Left ventricle myocardium inferior (tissue), 1 donor: Measurements from ENCODE around the gene ANKRD12. TPM values are rescaled to one million over a fixed set of nuclear protein-coding genes. Genes with fewer than 3 reads are reported as not detected.

Experiments
- DNase-seq: peaks from one replicate; pipeline ENCODE4 v3.0.0-alpha.2; 2020
- H3K27ac ChIP-seq: fragments of 200-600 bp; replicated peaks from 2 replicates; pipeline ENCODE4 v1.8.0; 2021
- H3K27me3 ChIP-seq: fragments of 200-600 bp; 2 replicates; pipeline ENCODE4 v1.8.0; 2021; ENCODE audit warnings: low read depth
- H3K36me3 ChIP-seq: fragments of 200-600 bp; 2 replicates; pipeline ENCODE4 v1.8.0; 2021
- H3K4me1 ChIP-seq: fragments of 200-600 bp; 2 replicates; pipeline ENCODE4 v1.8.0; 2021
- H3K4me3 ChIP-seq: fragments of 200-600 bp; 2 replicates; pipeline ENCODE4 v1.8.0; 2021; ENCODE audit warnings: mild to moderate bottlenecking, moderate library complexity
- H3K9me3 ChIP-seq: fragments of 200-600 bp; replicated peaks from 2 replicates; pipeline ENCODE4 v1.8.0; 2021
- intact Hi-C: fragments of 100-400 bp; cut with micrococcal nuclease; formaldehyde crosslinking; loops from one replicate; pipeline ENCODE4 v1.11.0; 2022
- total RNA-seq: library from RNA; stranded (reverse); fragmentation: NEBNext Ultra II Directional; extraction: Animal tissue kit (Norgen Biotek cat#: 25700); gene quantifications from one replicate; pipeline ENCODE4 v1.2.1, GENCODE V29; 2021
- TF ChIP-seq, protein P1 (sequence below): fragments of 200-600 bp; IDR thresholded peaks from 2 replicates; pipeline ENCODE4 v1.8.0; 2021; ENCODE audit warnings: antibody characterized with exemption, mild to moderate bottlenecking, borderline replicate concordance
- donor health status: DM: no; HTN: yes; CAD: no; lungs with severe emphysema.

ANKRD12 gene
- total RNA-seq, 1 donor from 2014 or later = 49.3 TPM

DNA sequence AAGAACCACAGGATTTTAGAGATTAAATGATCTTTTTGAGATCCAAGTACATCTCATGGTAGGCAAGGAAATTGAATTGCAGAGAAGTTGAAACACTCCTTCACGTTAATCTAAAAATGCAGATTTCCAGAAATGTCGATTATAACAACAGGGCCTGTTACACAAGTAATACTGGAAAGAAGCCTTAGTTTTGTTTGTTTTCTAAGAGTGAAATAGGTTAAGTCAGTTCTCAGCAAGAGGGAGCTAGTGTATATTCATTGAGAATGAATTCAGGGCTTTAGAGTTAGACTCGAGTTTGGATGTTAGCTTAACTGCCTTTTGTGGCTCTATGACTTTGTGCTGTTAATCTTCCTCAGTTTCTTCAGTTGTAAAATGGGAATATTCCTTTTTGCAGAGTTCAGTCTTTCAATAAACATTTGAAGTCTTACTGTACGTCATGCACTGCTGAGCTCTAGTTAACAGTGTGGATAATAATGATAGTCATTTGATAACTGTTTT is 33.2 kb upstream of the ANKRD12 start:
- H3K9me3 ChIP-seq = no peaks in the 10 kb centered on the region
- peaks cover 68% of the 10 kb centered on the region for H3K4me1 ChIP-seq
- intact Hi-C loops = no loop called here
- no peak for DNase-seq
- peak overlapping the region; percentile 88 for H3K4me3 ChIP-seq
- H3K36me3 ChIP-seq = no peaks in the 10 kb centered on the region
- H3K27ac ChIP-seq = peak overlapping the region; percentile 97
- TF ChIP-seq, protein P1, sequence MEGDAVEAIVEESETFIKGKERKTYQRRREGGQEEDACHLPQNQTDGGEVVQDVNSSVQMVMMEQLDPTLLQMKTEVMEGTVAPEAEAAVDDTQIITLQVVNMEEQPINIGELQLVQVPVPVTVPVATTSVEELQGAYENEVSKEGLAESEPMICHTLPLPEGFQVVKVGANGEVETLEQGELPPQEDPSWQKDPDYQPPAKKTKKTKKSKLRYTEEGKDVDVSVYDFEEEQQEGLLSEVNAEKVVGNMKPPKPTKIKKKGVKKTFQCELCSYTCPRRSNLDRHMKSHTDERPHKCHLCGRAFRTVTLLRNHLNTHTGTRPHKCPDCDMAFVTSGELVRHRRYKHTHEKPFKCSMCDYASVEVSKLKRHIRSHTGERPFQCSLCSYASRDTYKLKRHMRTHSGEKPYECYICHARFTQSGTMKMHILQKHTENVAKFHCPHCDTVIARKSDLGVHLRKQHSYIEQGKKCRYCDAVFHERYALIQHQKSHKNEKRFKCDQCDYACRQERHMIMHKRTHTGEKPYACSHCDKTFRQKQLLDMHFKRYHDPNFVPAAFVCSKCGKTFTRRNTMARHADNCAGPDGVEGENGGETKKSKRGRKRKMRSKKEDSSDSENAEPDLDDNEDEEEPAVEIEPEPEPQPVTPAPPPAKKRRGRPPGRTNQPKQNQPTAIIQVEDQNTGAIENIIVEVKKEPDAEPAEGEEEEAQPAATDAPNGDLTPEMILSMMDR = peak; percentile 29
- H3K27me3 ChIP-seq = no peaks in the 10 kb centered on the region

DNA sequence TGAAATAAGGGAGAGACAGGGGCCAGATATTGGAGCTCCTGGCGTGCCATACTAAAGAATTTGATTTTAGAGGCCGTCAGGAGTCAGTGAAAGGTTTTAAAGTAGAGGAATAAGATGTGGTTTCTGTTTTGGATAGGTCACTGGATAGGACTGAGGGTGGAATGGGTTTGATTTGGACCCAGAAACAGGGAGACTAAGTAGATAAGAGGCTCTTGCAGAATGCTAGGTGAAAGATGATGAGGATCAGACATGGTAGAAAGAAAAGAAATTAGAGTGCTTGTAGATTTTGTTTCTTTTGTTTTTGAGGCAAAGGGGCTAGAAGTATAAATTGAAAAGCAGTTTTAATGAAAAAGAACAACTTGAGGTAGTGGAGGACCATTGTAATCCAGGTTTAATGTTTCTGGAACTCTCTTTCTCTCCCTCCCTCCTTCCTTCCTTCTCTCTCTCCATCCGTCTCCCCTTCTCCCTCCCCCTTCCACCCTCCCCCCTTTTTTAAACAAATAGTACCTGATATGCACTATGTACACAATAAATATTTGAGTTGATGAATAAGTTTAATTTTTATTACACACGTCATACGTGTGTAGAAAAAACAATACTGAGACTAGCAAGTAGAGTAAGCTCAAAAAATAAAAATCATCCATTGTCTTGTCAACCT is 32.2 kb upstream of the ANKRD12 start:
- intact Hi-C loops = no loop called here
- TF ChIP-seq, protein P1 = no peak
- H3K36me3 ChIP-seq = no peaks in the 10 kb centered on the region
- peak overlapping the region; percentile 97 for H3K27ac ChIP-seq
- peak overlapping the region; percentile 88 for H3K4me3 ChIP-seq
- no peaks in the 10 kb centered on the region for H3K27me3 ChIP-seq
- H3K9me3 ChIP-seq = no peaks in the 10 kb centered on the region
- H3K4me1 ChIP-seq = peaks cover 78% of the 10 kb centered on the region
- DNase-seq = no peak

DNA sequence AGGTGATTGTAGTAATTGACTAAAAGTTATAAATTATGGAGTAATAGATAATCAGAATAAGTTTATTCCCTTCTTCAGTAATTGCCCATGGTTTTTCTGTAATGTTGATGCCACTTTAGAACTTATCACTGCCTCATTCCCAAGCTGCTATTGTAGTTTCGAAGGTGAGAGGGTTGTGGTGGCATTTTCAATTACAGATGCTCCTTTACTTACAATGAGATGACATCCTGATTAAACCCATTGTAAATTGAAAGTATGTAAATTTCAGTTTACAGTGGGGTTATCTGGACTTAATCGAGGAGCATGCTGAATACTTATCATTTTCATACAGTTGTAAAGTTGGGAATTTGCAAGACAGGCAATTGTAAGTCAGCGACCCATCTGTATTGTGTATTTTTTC is 31.2 kb upstream of the ANKRD12 start:
- Histone ChIP-seq H3K27me3 (no peaks in the 10 kb centered on the region), H3K9me3 (no peaks in the 10 kb centered on the region), H3K36me3 (no peaks in the 10 kb centered on the region), H3K27ac (no peak overlapping the region), H3K4me3 (peak overlapping the region; percentile 88), H3K4me1 (peaks cover 88% of the 10 kb centered on the region)
- DNase-seq = no peak
- TF ChIP-seq, protein P1 = no peak
- intact Hi-C loops = no loop called here

DNA sequence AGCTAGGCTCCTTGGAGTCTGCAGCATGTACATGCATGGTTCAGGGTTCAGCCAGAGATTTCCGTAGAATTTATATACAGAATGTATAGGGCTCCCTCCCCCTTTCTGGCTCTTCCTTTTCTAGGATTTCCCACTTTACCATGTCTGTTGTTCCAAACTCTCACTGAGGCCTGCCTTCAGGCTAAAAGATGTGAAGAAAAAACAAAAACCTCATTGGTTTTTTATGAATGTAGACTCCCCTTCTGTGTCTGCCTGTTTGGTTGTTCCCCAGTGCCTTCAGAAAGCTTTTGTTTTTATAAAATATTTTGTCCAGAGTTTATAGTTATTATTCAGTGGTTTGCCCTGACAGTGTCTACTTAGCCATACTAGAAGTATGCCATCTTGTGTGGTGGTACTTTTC is 30.5 kb upstream of the ANKRD12 start:
- H3K27ac ChIP-seq = no peak overlapping the region
- intact Hi-C loops = no loop called here
- peaks cover 95% of the 10 kb centered on the region for H3K4me1 ChIP-seq

DNA sequence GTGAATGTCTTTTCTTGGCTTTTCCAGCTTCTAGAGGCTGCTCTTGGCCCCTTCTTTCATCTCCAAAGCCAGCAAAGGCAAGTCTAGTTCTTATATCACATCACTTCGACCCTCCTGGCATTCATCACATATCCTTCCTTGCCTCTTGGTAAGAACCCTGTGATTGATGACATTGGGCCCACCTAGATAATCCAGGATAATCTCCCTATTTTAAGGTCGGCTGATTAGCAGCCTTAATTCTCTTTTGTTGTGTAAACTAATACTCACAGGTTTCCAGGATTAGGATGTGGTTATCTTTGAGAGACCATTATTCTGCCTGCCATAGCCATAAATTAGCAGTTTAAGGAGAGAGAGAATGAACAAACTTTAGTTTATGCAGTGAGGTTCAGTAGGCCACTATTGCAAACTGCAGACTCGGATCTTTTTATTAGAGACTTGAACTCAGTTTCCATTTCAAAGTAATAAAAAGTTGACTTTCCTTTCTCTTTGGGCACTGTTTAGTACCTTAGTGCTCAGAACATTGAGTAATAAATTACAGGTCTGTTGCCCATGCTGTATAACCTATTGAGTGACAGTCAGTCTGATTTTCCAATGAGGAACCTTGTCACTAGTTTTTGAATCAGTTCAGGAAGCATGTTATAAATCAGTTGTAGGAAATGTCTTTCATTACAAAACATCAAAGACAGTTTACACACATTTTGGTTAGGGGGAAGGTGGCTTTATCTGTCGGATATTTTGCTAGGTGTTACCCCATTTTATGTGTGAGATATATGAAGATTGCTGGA is 29.6 kb upstream of the ANKRD12 start:
- Histone ChIP-seq H3K27me3 (no peaks in the 10 kb centered on the region), H3K4me3 (no peak overlapping the region), H3K27ac (no peak overlapping the region), H3K36me3 (no peaks in the 10 kb centered on the region), H3K4me1 (peaks cover 95% of the 10 kb centered on the region), H3K9me3 (no peaks in the 10 kb centered on the region)
- DNase-seq = no peak
- TF ChIP-seq, protein P1 = no peak
- intact Hi-C loops = no loop called here

More for the DNA sequence above, 30.5 kb upstream of the ANKRD12 start:
- H3K36me3 ChIP-seq = no peaks in the 10 kb centered on the region
- DNase-seq = no peak
- TF ChIP-seq, protein P1 = no peak
- H3K27me3 ChIP-seq = no peaks in the 10 kb centered on the region
- H3K4me3 ChIP-seq = peak overlapping the region; percentile 88
- H3K9me3 ChIP-seq = no peaks in the 10 kb centered on the region
